ENCODE data around the gene CPNE5.

CPNE5 gene

GRCh38 chr6:36840432-36841403 lies 1.5 kb upstream of the CPNE5 start:
- peak; percentile 39 for DNase-seq (ENCODE audit: low spot score)

GRCh38 chr6:36839749-36840431 lies 646 bp upstream of the CPNE5 start:
- TF ChIP-seq CTCF (IDR thresholded peaks at IDR 0.05; ENCODE audit: extremely low read depth, missing control alignments) = peak; percentile 2
- DNase-seq (ENCODE audit: low spot score) = peak; percentile 72

More at GRCh38 chr6:36840432-36841403, 1.5 kb upstream of the CPNE5 start:
- no peak for TF ChIP-seq CTCF (IDR thresholded peaks at IDR 0.05; ENCODE audit: extremely low read depth, missing control alignments)

- no peak for DNase-seq (ENCODE audit: low spot score)
- no peak for TF ChIP-seq CTCF (IDR thresholded peaks at IDR 0.05; ENCODE audit: extremely low read depth, missing control alignments)
Measured at GRCh38 chr6:36837686-36838085, 1.6 kb downstream of the CPNE5 start.

GRCh38 chr6:36837022-36837339 lies 2.3 kb downstream of the CPNE5 start:
- TF ChIP-seq CTCF (IDR thresholded peaks at IDR 0.05; ENCODE audit: extremely low read depth, missing control alignments) = no peak
- DNase-seq (ENCODE audit: low spot score) = no peak

- TF ChIP-seq CTCF (IDR thresholded peaks at IDR 0.05; ENCODE audit: extremely low read depth, missing control alignments) = no peak
Measured at GRCh38 chr6:36836111-36837021, 2.9 kb downstream of the CPNE5 start.

GRCh38 chr6:36834576-36835341 lies 4.5 kb downstream of the CPNE5 start:
- DNase-seq (ENCODE audit: low spot score) = no peak
- TF ChIP-seq CTCF (IDR thresholded peaks at IDR 0.05; ENCODE audit: extremely low read depth, missing control alignments) = no peak

More at GRCh38 chr6:36836111-36837021, 2.9 kb downstream of the CPNE5 start:
- peak; percentile 28 for DNase-seq (ENCODE audit: low spot score)

Measured in GM20000 (cell line).